Measurements from ENCODE around the gene C13orf42.

DNA sequence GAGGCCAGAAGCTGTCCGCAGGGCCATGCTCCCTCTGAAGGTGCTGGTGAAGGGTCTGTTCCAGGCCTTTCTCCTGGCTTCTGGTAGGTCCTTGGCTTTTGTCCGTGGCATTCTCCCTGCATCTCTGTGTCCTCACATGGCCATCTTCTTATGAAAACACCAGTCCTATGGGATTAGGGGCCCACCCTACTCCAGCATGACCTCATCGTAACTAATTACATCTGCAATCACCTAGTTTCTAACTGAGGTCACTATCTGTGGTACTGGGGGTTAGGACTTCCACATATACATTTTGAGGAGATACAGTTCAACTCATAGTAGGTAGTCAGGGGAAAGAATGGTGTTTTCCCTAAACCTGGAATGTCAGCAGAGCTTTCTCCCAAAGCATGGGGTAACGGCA is 3.1 kb downstream of the C13orf42 start:
- TF ChIP-seq, protein P1, sequence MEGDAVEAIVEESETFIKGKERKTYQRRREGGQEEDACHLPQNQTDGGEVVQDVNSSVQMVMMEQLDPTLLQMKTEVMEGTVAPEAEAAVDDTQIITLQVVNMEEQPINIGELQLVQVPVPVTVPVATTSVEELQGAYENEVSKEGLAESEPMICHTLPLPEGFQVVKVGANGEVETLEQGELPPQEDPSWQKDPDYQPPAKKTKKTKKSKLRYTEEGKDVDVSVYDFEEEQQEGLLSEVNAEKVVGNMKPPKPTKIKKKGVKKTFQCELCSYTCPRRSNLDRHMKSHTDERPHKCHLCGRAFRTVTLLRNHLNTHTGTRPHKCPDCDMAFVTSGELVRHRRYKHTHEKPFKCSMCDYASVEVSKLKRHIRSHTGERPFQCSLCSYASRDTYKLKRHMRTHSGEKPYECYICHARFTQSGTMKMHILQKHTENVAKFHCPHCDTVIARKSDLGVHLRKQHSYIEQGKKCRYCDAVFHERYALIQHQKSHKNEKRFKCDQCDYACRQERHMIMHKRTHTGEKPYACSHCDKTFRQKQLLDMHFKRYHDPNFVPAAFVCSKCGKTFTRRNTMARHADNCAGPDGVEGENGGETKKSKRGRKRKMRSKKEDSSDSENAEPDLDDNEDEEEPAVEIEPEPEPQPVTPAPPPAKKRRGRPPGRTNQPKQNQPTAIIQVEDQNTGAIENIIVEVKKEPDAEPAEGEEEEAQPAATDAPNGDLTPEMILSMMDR (IDR thresholded peaks at IDR 0.05 in 2 of 3, conservative IDR thresholded peaks at IDR 0.05 in 1 of 3; ENCODE audit: control insufficient read depth in 2 of 3, extremely low read depth in 1 of 3, insufficient read depth in 1 of 3, low read depth in 3 of 3, low read length in 3 of 3), result no peak
- TF ChIP-seq, protein P2, sequence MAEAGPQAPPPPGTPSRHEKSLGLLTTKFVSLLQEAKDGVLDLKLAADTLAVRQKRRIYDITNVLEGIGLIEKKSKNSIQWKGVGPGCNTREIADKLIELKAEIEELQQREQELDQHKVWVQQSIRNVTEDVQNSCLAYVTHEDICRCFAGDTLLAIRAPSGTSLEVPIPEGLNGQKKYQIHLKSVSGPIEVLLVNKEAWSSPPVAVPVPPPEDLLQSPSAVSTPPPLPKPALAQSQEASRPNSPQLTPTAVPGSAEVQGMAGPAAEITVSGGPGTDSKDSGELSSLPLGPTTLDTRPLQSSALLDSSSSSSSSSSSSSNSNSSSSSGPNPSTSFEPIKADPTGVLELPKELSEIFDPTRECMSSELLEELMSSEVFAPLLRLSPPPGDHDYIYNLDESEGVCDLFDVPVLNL (IDR thresholded peaks at IDR 0.05; ENCODE audit: low read depth, low read length), result no peak
- TF ChIP-seq EZH2 (IDR thresholded peaks at IDR 0.05; ENCODE audit: borderline replicate concordance, control insufficient read depth, low read depth, low read length) (no peak), POLR2AphosphoS2 (IDR thresholded peaks at IDR 0.05; ENCODE audit: low read depth, low read length) (no peak), EGR1 (IDR thresholded peaks at IDR 0.05; ENCODE audit: borderline replicate concordance in 1 of 2, low read depth in 2 of 2, low read length in 2 of 2) (no peak), RELA (IDR thresholded peaks at IDR 0.05; ENCODE audit: borderline replicate concordance, partially characterized antibody) (no peak), CHD2 (IDR thresholded peaks at IDR 0.05; ENCODE audit: borderline replicate concordance, low read depth, low read length) (no peak), SMC3 (IDR thresholded peaks at IDR 0.05; ENCODE audit: borderline replicate concordance, low read length) (no peak)
- TF ChIP-seq, protein P3, sequence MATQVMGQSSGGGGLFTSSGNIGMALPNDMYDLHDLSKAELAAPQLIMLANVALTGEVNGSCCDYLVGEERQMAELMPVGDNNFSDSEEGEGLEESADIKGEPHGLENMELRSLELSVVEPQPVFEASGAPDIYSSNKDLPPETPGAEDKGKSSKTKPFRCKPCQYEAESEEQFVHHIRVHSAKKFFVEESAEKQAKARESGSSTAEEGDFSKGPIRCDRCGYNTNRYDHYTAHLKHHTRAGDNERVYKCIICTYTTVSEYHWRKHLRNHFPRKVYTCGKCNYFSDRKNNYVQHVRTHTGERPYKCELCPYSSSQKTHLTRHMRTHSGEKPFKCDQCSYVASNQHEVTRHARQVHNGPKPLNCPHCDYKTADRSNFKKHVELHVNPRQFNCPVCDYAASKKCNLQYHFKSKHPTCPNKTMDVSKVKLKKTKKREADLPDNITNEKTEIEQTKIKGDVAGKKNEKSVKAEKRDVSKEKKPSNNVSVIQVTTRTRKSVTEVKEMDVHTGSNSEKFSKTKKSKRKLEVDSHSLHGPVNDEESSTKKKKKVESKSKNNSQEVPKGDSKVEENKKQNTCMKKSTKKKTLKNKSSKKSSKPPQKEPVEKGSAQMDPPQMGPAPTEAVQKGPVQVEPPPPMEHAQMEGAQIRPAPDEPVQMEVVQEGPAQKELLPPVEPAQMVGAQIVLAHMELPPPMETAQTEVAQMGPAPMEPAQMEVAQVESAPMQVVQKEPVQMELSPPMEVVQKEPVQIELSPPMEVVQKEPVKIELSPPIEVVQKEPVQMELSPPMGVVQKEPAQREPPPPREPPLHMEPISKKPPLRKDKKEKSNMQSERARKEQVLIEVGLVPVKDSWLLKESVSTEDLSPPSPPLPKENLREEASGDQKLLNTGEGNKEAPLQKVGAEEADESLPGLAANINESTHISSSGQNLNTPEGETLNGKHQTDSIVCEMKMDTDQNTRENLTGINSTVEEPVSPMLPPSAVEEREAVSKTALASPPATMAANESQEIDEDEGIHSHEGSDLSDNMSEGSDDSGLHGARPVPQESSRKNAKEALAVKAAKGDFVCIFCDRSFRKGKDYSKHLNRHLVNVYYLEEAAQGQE (IDR thresholded peaks at IDR 0.05; ENCODE audit: low read depth, low read length), result no peak
- TF ChIP-seq, protein P4, sequence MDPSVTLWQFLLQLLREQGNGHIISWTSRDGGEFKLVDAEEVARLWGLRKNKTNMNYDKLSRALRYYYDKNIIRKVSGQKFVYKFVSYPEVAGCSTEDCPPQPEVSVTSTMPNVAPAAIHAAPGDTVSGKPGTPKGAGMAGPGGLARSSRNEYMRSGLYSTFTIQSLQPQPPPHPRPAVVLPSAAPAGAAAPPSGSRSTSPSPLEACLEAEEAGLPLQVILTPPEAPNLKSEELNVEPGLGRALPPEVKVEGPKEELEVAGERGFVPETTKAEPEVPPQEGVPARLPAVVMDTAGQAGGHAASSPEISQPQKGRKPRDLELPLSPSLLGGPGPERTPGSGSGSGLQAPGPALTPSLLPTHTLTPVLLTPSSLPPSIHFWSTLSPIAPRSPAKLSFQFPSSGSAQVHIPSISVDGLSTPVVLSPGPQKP (IDR thresholded peaks at IDR 0.05; ENCODE audit: low read depth, low read length), result no peak

Data from GM12878 (cell line).